K562 (cell line): ENCODE data around the gene CDC123.

Source experiments
- ARNT ChIP-seq, 2 experiments: fragments of 450-650 bp; IDR thresholded peaks; 2 replicates each; pipeline ENCODE4 v1.6.1; 2016; ENCODE audit warnings: mild to moderate bottlenecking in 1 of 2
- CTCF ChIP-seq, 3 experiments: IDR thresholded peaks in 2 of 3; conservative IDR thresholded peaks in 1 of 3; 2 replicates each; pipeline ENCODE4 v1.5.1; 2011 to 2012; ENCODE audit warnings: low read length in 3 of 3, mild to moderate bottlenecking in 3 of 3, control low read depth in 2 of 3, improper control_type of control experiment in 1 of 3, inconsistent platforms in 1 of 3, low read depth in 1 of 3, mixed read lengths in 1 of 3, moderate library complexity in 1 of 3; ENCODE audit not compliant: insufficient read depth in 2 of 3
- ESRRA ChIP-seq: fragments of 450-650 bp; IDR thresholded peaks from 2 replicates; pipeline ENCODE4 v1.6.1; 2014; ENCODE audit warnings: low read depth, mild to moderate bottlenecking, moderate library complexity, borderline replicate concordance
- FOSL1 ChIP-seq: fragments of 200-800 bp; sonication (Bioruptor generic); conservative IDR thresholded peaks from 2 replicates; pipeline ENCODE4 v1.6.1; 2016; ENCODE audit warnings: missing genetic modification characterization, missing compliant biosample characterization
- FOXO4 ChIP-seq: fragments of 450-650 bp; formaldehyde crosslinking; IDR thresholded peaks from 2 replicates; pipeline ENCODE4 v1.4.0; 2020; ENCODE audit warnings: mild to moderate bottlenecking, moderate library complexity
- GABPA ChIP-seq: fragments of 200-800 bp; sonication (Bioruptor generic); conservative IDR thresholded peaks from 2 replicates; pipeline ENCODE4 v1.6.1; 2016; ENCODE audit warnings: low read depth, missing genetic modification characterization, missing compliant biosample characterization
- HMG20B ChIP-seq: fragments of 250-450 bp; sonication (Bioruptor Pico); IDR thresholded peaks from 2 replicates; pipeline ENCODE4 v1.5.0; 2021; ENCODE audit warnings: mild to moderate bottlenecking
- MYBL2 ChIP-seq, 2 experiments: fragments of 450-650 bp in 1 of 2; sonication (generic) in 1 of 2; formaldehyde crosslinking in 1 of 2; IDR thresholded peaks; 2 replicates each; pipeline versions ENCODE4 v1.6.1 to v1.8.1; 2017 to 2022; ENCODE audit warnings: borderline replicate concordance in 1 of 2, inconsistent platforms in 1 of 2, low read depth in 1 of 2, mild to moderate bottlenecking in 1 of 2, missing genetic modification reagents in 1 of 2, moderate library complexity in 1 of 2
- POLR2AphosphoS5 ChIP-seq: IDR thresholded peaks from 2 replicates; pipeline ENCODE4 v1.6.1; 2011; ENCODE audit warnings: mild to moderate bottlenecking, low read depth, low read length, moderate library complexity; ENCODE audit not compliant: control insufficient read depth, insufficient read depth
- RBM22 ChIP-seq: fragments of 200-400 bp; formaldehyde crosslinking; IDR thresholded peaks from 2 replicates; pipeline ENCODE4 v1.6.1; 2018; ENCODE audit warnings: low read length, low read depth; ENCODE audit not compliant: poor library complexity, severe bottlenecking
- ZNF3 ChIP-seq: fragments of 250-450 bp; sonication (Bioruptor Pico); IDR thresholded peaks from 2 replicates; pipeline ENCODE4 v1.5.0; 2021; ENCODE audit warnings: mild to moderate bottlenecking, moderate library complexity
- ZNF76 ChIP-seq: fragments of 250-450 bp; sonication (Bioruptor Pico); IDR thresholded peaks from 2 replicates; pipeline ENCODE4 v1.4.0; 2020; ENCODE audit warnings: mild to moderate bottlenecking, moderate library complexity, borderline replicate concordance

GRCh38 chr10:12235796-12236195 is 39.8 kb downstream of the CDC123 start:
- TF ChIP-seq POLR2AphosphoS5, result no peak
- TF ChIP-seq FOXO4 (CRISPR knock-in tag), result no peak
- no peak for TF ChIP-seq CTCF (IDR thresholded peaks at IDR 0.05 in 2 of 3, conservative IDR thresholded peaks at IDR 0.05 in 1 of 3; ENCODE audit: insufficient read depth in 2 of 3, low read depth in 1 of 3, low read length in 3 of 3)
- no peak for TF ChIP-seq ZNF76 (CRISPR knock-in tag)
- TF ChIP-seq HMG20B (CRISPR knock-in tag), result no peak
- TF ChIP-seq FOSL1, result no peak
- no peak for TF ChIP-seq GABPA (tag)
- TF ChIP-seq ZNF3 (CRISPR knock-in tag), result no peak
- no peak for TF ChIP-seq RBM22
- no peak for TF ChIP-seq ESRRA
- TF ChIP-seq MYBL2 (IDR thresholded peaks at IDR 0.05; ENCODE audit: low read depth), result no peak
- no peak for TF ChIP-seq MYBL2 (CRISPR knock-in tag; IDR thresholded peaks at IDR 0.05; ENCODE audit: borderline replicate concordance)
- TF ChIP-seq ARNT (IDR thresholded peaks at IDR 0.05), result no peak
